GM11168 (cell line): ENCODE data around the gene DDX31.
"Not testable (repeated sequence)": the region's sequence is repeated elsewhere in the genome, so short reads cannot be mapped to it uniquely, and the experiment has no call there.

Experiments
- in situ Hi-C: fragments of 300-500 bp; cut with MboI; formaldehyde crosslinking; loops from one replicate; pipeline ENCODE4 v1.12.0; 2022; ENCODE audit warnings: low sequenced_read_pairs; ENCODE audit not compliant: unreplicated experiment

Gene DDX31

GRCh38 chr9:132669698-132670456 lies at the start of gene DDX31:
TSS of gene DDX31 (minus strand) at chr9:132669983. CDS start at chr9:132669934, 49 bp downstream.
- in situ Hi-C loops: no loop called here

DNA sequence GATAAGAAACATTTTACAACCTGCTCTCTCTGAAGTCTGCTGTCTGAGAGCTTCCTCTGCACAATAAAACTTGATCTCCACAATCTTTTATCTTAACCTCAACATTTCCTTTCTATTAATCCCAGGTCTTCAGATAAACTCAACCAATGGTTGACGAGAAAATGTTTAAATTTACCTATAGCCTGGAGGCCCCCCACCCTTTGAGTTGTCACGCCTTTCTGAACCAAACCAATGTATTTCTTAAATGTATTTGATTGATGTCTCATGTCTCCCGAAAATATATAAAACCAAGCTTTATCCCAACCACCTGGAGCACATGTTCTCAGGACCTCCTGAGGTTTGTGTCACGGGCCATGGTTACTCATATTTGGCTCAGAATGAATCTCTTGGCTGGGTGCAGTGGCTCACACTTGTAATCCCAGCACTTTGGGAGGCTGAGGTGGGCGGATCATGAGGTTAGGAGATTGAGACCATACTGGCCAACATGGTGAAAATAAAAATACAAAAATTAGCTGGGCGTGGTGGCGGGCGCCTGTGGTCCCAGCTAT lies 48.7 kb upstream of the DDX31 start:
- in situ Hi-C loops: not testable (repeated sequence)

GRCh38 chr9:132717326-132717945 lies 47.7 kb upstream of the DDX31 start:
- in situ Hi-C loops: no loop called here

DNA sequence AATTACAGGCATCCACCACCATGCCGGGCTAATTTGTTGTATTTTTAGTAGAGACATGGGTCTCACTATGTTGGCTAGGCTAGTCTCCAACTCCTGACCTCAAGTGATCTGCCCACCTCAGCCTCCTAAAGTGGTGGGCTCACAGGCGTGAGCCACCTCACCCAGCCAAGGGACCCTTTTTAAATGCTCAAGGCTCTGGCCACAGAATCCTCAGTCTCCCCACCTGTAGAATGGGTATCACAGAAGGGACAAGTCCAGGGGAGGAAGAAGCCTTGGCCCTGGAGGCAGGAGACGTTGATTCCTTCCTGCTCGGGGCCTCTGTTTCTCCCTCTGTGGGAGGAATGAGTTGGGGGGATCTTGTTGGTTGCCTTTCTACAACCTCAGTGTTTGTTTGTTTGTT lies 46.2 kb upstream of the DDX31 start:
- in situ Hi-C loops: no loop called here

- in situ Hi-C loops: no loop called here
Observed at GRCh38 chr9:132712753-132713152, 43.0 kb upstream of the DDX31 start.

GRCh38 chr9:132711846-132712245 lies 42.1 kb upstream of the DDX31 start:
- in situ Hi-C loops: no loop called here

GRCh38 chr9:132711152-132711551 lies 41.4 kb upstream of the DDX31 start:
- in situ Hi-C loops: not testable (repeated sequence)

- in situ Hi-C loops: no loop called here
Observed at GRCh38 chr9:132710333-132710732, 40.5 kb upstream of the DDX31 start.

DNA sequence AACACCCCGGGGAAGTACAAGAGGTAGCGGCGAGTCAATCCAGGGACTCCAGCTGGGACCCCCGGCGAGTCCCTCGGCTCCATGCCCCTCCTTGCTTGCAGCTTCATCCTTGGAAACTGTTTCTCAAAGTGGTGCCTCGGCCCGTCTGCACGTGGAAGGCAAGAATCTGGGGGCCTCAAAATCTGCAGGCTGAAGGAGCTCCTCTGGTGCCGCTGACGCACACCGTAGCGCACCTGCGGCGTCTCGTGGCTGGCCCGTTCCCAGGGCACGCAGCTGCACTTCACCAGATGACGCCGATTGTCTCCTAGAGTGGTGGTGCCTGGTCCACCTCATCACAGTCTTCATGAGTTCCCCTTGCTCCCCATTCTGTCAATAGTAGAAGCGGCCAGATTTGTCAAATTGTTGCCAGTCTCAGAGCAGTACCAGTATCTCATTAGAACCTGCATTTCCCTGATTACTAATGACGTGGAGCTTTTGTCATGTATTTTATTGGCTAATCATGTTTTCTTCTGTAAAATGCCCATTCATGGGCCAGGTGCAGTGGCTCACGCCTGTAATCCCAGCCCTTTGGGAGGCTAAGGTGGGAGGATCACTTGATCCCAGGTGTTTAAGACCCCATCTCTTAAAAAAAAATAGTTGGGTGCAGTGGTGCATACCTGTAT lies 39.1 kb upstream of the DDX31 start:
- in situ Hi-C loops: no loop called here

- in situ Hi-C loops: no loop called here
Observed at GRCh38 chr9:132708239-132708638, 38.5 kb upstream of the DDX31 start.

GRCh38 chr9:132703336-132703735 lies 33.6 kb upstream of the DDX31 start:
- in situ Hi-C loops: no loop called here

- in situ Hi-C loops: no loop called here
Observed at GRCh38 chr9:132702254-132702653, 32.5 kb upstream of the DDX31 start.

GRCh38 chr9:132699956-132700355 lies 30.2 kb upstream of the DDX31 start:
- in situ Hi-C loops: no loop called here

- in situ Hi-C loops: no loop called here
Observed at GRCh38 chr9:132698989-132699388, 29.2 kb upstream of the DDX31 start.

DNA sequence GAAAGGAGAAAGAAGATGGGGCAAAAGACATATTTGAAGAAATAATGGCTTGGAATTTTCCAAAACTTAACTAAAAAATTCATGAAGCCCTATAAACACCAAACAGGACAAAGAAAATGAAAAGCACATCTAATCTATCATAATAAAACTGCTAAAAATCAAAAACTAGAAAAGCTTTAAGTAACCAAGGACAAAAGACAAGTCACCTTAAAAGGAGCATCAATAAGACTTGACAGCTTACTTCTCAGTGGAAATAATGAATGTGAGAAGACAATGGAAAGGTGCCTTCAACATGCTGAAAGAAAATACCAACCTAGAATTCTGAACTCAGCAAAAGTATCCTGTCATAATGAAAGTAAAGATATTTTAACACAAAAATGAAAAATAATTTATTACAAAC lies 27.4 kb upstream of the DDX31 start:
- in situ Hi-C loops: no loop called here

DNA sequence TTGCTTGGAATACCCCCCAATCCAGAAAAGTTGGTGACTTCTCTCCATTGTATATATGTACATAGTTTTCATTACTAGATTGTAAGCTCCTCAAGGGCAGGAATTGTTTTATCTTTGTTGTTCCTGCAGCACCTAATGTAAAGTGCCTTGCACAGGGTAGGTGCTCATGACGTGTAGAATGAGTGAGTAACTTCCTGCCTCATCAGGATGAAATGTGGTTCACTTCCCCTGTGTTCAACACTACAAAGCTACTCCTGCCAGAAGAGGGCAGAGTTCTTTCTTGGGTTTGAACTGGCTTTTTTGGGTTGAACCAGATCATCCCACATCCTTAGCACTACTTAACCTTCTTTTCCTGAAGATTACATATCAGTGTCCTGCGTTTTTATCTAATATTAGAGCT lies 24.4 kb upstream of the DDX31 start:
- in situ Hi-C loops: no loop called here

GRCh38 chr9:132690696-132691095 lies 20.9 kb upstream of the DDX31 start:
- in situ Hi-C loops: no loop called here

GRCh38 chr9:132683873-132684272 lies 14.1 kb upstream of the DDX31 start:
- in situ Hi-C loops: no loop called here

- in situ Hi-C loops: no loop called here
Observed at GRCh38 chr9:132681561-132681960, 11.8 kb upstream of the DDX31 start.

DNA sequence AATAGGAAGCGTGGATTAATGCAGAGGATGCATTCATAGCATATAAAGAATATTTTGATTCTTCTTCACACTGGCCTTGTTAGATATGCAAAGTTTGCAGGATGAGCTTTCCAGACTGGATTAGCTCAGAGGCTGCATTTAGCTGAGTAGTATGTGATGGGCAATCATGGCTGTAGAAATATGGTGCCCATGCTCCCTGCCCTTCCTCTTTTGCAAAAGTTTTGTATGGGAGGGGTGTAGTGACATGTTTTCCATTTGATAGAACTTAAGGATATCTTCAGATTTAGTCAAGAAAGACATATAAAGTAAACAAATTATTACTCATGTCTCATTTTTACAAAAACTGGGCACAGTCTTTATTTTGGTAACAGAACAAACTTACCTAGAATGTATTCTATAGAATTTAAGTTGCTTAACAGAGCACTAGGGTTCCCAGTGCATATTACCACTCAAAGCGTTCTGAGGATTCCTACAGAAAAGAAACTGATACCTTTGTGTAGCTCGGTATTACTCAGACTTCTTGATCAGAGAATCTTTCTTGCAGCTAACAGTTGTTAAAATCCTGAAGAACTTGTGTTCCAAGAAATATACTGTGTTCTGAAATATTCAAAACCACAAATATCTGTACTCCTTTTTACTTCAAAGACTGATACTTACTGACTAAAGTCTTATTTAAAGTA lies 10.3 kb upstream of the DDX31 start:
- in situ Hi-C loops: no loop called here

DNA sequence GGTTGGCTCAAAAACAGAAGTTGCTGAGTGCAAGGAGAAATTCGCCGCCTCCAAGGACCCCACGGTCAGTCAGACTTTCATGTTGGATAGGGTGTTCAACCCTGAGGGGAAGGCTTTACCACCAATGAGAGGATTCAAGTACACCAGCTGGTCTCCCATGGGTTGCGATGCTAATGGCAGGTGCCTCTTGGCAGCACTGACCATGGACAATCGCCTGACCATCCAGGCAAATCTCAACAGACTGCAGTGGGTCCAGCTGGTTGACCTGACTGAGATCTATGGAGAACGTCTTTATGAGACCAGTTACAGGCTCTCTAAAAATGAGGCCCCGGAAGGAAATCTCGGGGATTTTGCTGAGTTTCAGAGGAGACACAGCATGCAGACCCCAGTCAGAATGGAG lies 8.2 kb upstream of the DDX31 start:
- in situ Hi-C loops: no loop called here
